K562 (cell line): ENCODE data around the gene SEMA5A. TPM values are rescaled to one million over a fixed set of nuclear protein-coding genes. Genes with fewer than 3 reads are reported as not detected.

ENCODE experiments used
- ATAC-seq: fragments of 200-7000 bp; cut with Tn5 transposase; 3 replicates; pipeline ENCODE4 v1.9.1; 2020; ENCODE audit warnings: moderate library complexity
- BruUV-seq: library from RNA; stranded (reverse); fragments of 400-500 nt; replicated peaks from 2 replicates; lab custom pipeline; 2021; lab: Mats Ljungman, UMichigan
- CTCF ChIA-PET: fragments of 300-600 bp; formaldehyde crosslinking; extraction: SDS; loops from one replicate; lab custom pipeline; 2021; ENCODE audit warnings: low intra/inter-chr PET ratio; lab: Yijun Ruan, JAX
- POLR2A ChIA-PET: fragments of 300-600, 350-650 bp; sonication (Branson Sonifier 250); formaldehyde crosslinking; extraction: SDS; loops from one replicate; lab custom pipeline; 2021; ENCODE audit warnings: antibody characterized with exemption, inconsistent platforms; lab: Yijun Ruan, JAX
- DNase-seq, 4 experiments: peaks; one replicate each; pipeline versions ENCODE4 v3.0.0 to v3.0.0-alpha.2; 2011 to 2018; ENCODE audit warnings: low spot score in 3 of 4, mixed read lengths in 3 of 4; ENCODE audit errors: extremely low read depth in 1 of 4
- FAIRE-seq: peaks from 2 replicates; lab custom pipeline; 2011; peaks lifted over from hg19 to GRCh38; lab: Jason Lieb, UNC
- H2AFZ ChIP-seq: 2 replicates; pipeline ENCODE4 v1.6.0; 2011; ENCODE audit warnings: low read depth, low read length, control low read depth, inconsistent platforms
- H3K27ac ChIP-seq: fragments of 200-600 bp; 3 replicates; pipeline ENCODE4 v1.8.0; 2011; ENCODE audit warnings: low read depth, mild to moderate bottlenecking, control low read depth, inconsistent platforms, low read length, moderate library complexity, mixed read lengths; ENCODE audit errors: extremely low read depth
- H3K27me3 ChIP-seq, 2 experiments: fragments of 300-600 bp in 1 of 2; 2 replicates in 1 of 2; 3 replicates in 1 of 2; pipeline versions ENCODE4 v1.6.0 to v1.8.0; 2011; ENCODE audit warnings: inconsistent platforms in 2 of 2, low read length in 2 of 2, mild to moderate bottlenecking in 1 of 2, mixed read lengths in 1 of 2, moderate library complexity in 1 of 2; ENCODE audit not compliant: control insufficient read depth in 2 of 2, insufficient read depth in 2 of 2
- H3K36me3 ChIP-seq: fragments of 300-600 bp; 3 replicates; pipeline ENCODE4 v1.8.0; 2011; ENCODE audit warnings: mild to moderate bottlenecking, low read length, inconsistent platforms; ENCODE audit not compliant: control insufficient read depth, insufficient read depth
- H3K4me1 ChIP-seq, 2 experiments: fragments of 200-600 bp in 1 of 2; replicated peaks in 1 of 2; 2 replicates in 1 of 2; 3 replicates in 1 of 2; pipeline versions ENCODE4 v1.5.1 to v1.8.0; 2011; ENCODE audit warnings: inconsistent platforms in 2 of 2, low read length in 2 of 2, mild to moderate bottlenecking in 1 of 2, mixed read lengths in 1 of 2, moderate library complexity in 1 of 2; ENCODE audit not compliant: control insufficient read depth in 2 of 2, insufficient read depth in 2 of 2
- H3K4me2 ChIP-seq: 2 replicates; pipeline ENCODE4 v1.6.1; 2011; ENCODE audit warnings: low read length, control low read depth, inconsistent platforms, mixed read lengths; ENCODE audit not compliant: insufficient read depth
- H3K4me3 ChIP-seq: fragments of 200-600 bp; sonication (generic), shearing (Covaris generic); 2 replicates; pipeline ENCODE4 v1.5.1; 2016; ENCODE audit warnings: control low read depth, inconsistent platforms
- H3K79me2 ChIP-seq: fragments of 200-600 bp; 3 replicates; pipeline ENCODE4 v1.8.0; 2011; ENCODE audit warnings: low read length, inconsistent platforms; ENCODE audit not compliant: control insufficient read depth, insufficient read depth
- H3K9ac ChIP-seq, 2 experiments: 2 replicates each; pipeline versions ENCODE4 v1.6.0 to v1.6.1; 2011; ENCODE audit warnings: low read depth in 2 of 2, low read length in 2 of 2, control low read depth in 1 of 2, inconsistent platforms in 1 of 2, mild to moderate bottlenecking in 1 of 2, mixed read lengths in 1 of 2; ENCODE audit not compliant: insufficient read depth in 1 of 2
- H3K9me1 ChIP-seq: one replicate; pipeline ENCODE4 v1.6.0; 2011; ENCODE audit warnings: inconsistent platforms, mild to moderate bottlenecking, low read length, moderate library complexity; ENCODE audit not compliant: control insufficient read depth, insufficient read depth
- H3K9me3 ChIP-seq: replicated peaks from 2 replicates; pipeline ENCODE4 v1.5.1; 2011; ENCODE audit warnings: low read depth, low read length, inconsistent platforms; ENCODE audit not compliant: control insufficient read depth, insufficient read depth
- H4K20me1 ChIP-seq: replicated peaks from 2 replicates; pipeline ENCODE4 v1.6.1; 2011; ENCODE audit warnings: low read length, inconsistent platforms, mixed read lengths; ENCODE audit not compliant: control insufficient read depth, insufficient read depth
- ARID3B ChIP-seq: fragments of 250-450 bp; sonication (Bioruptor Pico); IDR thresholded peaks from 2 replicates; pipeline ENCODE4 v1.4.0; 2020; ENCODE audit warnings: borderline replicate concordance
- CEBPB ChIP-seq: fragments of 450-650 bp; IDR thresholded peaks from 2 replicates; pipeline ENCODE4 v1.6.1; 2016; ENCODE audit warnings: missing genetic modification characterization, missing compliant biosample characterization
- CXXC5 ChIP-seq: fragments of 250-450 bp; sonication (Bioruptor Pico); IDR thresholded peaks from 2 replicates; pipeline ENCODE4 v1.8.0; 2022; ENCODE audit warnings: inconsistent platforms, mild to moderate bottlenecking, moderate library complexity
- FOXA1 ChIP-seq: fragments of 450-650 bp; IDR thresholded peaks from 2 replicates; pipeline ENCODE4 v1.6.1; 2016; ENCODE audit warnings: mild to moderate bottlenecking, borderline replicate concordance
- HDAC1 ChIP-seq, 2 experiments: fragments of 450-650 bp; IDR thresholded peaks; 2 replicates each; pipeline ENCODE4 v1.6.1; 2016 to 2017; ENCODE audit warnings: inconsistent platforms in 1 of 2, mild to moderate bottlenecking in 1 of 2, moderate library complexity in 1 of 2
- KAT7 ChIP-seq: sonication (generic); formaldehyde crosslinking; IDR thresholded peaks from 2 replicates; pipeline ENCODE4 v1.8.0; 2022; ENCODE audit warnings: missing genetic modification reagents, mild to moderate bottlenecking, borderline replicate concordance
- KDM5B ChIP-seq: fragments of 200-600 bp; sonication (generic); IDR thresholded peaks from 2 replicates; pipeline ENCODE4 v1.6.1; 2012; ENCODE audit warnings: low read depth, mild to moderate bottlenecking, moderate library complexity, low read length, control low read depth, inconsistent platforms; ENCODE audit not compliant: insufficient replicate concordance
- LEF1 ChIP-seq: fragments of 450-650 bp; IDR thresholded peaks from 2 replicates; pipeline ENCODE4 v1.6.1; 2016; ENCODE audit warnings: mild to moderate bottlenecking
- MAFK ChIP-seq: IDR thresholded peaks from 2 replicates; pipeline ENCODE4 v1.6.1; 2011; ENCODE audit warnings: low read length, improper control_type of control experiment
- MECOM ChIP-seq: fragments of 250-450 bp; sonication (Bioruptor Pico); IDR thresholded peaks from 2 replicates; pipeline ENCODE4 v1.8.0; 2022; ENCODE audit warnings: inconsistent platforms
- NCOA2 ChIP-seq, 2 experiments: fragments of 450-650 bp; IDR thresholded peaks; 2 replicates each; pipeline ENCODE4 v1.6.1; 2018; ENCODE audit warnings: mild to moderate bottlenecking in 2 of 2, moderate library complexity in 1 of 2; ENCODE audit not compliant: partially characterized antibody in 2 of 2
- NR2C1 ChIP-seq, 2 experiments: fragments of 450-650 bp; IDR thresholded peaks; 2 replicates each; pipeline ENCODE4 v1.6.1; 2017; ENCODE audit warnings: mild to moderate bottlenecking in 2 of 2, antibody characterized with exemption in 1 of 2, inconsistent platforms in 1 of 2, missing compliant biosample characterization in 1 of 2, missing genetic modification characterization in 1 of 2
- SMC3 ChIP-seq: conservative IDR thresholded peaks from 2 replicates; pipeline ENCODE4 v1.6.1; 2011; ENCODE audit warnings: low read depth, low read length, improper control_type of control experiment; ENCODE audit not compliant: insufficient read depth
- SOX6 ChIP-seq: fragments of 450-650 bp; IDR thresholded peaks from 2 replicates; pipeline ENCODE4 v1.6.1; 2014; ENCODE audit warnings: mild to moderate bottlenecking
- ZNF253 ChIP-seq: fragments of 250-450 bp; sonication (Bioruptor Pico); conservative IDR thresholded peaks from 2 replicates; pipeline ENCODE4 v1.6.1; 2021; ENCODE audit warnings: mild to moderate bottlenecking
- ZNF696 ChIP-seq: fragments of 250-450 bp; sonication (Bioruptor Pico); conservative IDR thresholded peaks from 2 replicates; pipeline ENCODE4 v1.4.0; 2020; ENCODE audit warnings: mild to moderate bottlenecking, moderate library complexity
- ZNF780A ChIP-seq: fragments of 250-450 bp; sonication (Bioruptor Pico); IDR thresholded peaks from 2 replicates; pipeline ENCODE4 v1.5.0; 2021; ENCODE audit warnings: mild to moderate bottlenecking
- ZNF830 ChIP-seq: fragments of 250-450 bp; sonication (Bioruptor Pico); IDR thresholded peaks from 2 replicates; pipeline ENCODE4 v1.5.0; 2021; ENCODE audit warnings: mild to moderate bottlenecking
- ZSCAN32 ChIP-seq: fragments of 450-650 bp; formaldehyde crosslinking; IDR thresholded peaks from 2 replicates; pipeline ENCODE4 v1.4.0; 2020; ENCODE audit warnings: mild to moderate bottlenecking, moderate library complexity
- whole genome bisulfite sequencing: fragments of 100-300 bp; shearing (Covaris generic); methylation state at CpG from one replicate; pipeline ENCODE4 v1.1.6; 2016; ENCODE audit warnings: low coverage, mixed read lengths; ENCODE audit not compliant: insufficient coverage; ENCODE audit errors: missing lambda C conversion rate; 5-methylcytosine and 5-hydroxymethylcytosine counted together
- in situ Hi-C: fragments of 300-500 bp; cut with MboI; formaldehyde crosslinking; loops from 4 replicates; pipeline ENCODE4 v1.15.0; 2018; ENCODE audit warnings: inconsistent platforms, mixed read lengths
- intact Hi-C: fragments of 100-400 bp; cut with micrococcal nuclease; formaldehyde crosslinking; loops from 2 replicates; pipeline ENCODE4 v1.14.2; 2022
- polyA plus RNA-seq, 8 experiments: library from polyadenylated mRNA; depleted of rRNA in 4 of 8; stranded (reverse) in 5 of 8; unstranded in 3 of 8; fragments of >200 nt; fragmentation: Nextera tagmentation in 2 of 8; fragmentation: Illumina TruSeq in 1 of 8; extraction: Ambion mirVana in 2 of 8; extraction: Trizol in 1 of 8; gene quantifications; 2 replicates each; pipeline versions ENCODE4 v1.2.1 to v1.2.3, GENCODE V29; 2011 to 2014; ENCODE audit warnings: inconsistent platforms in 1 of 8, missing spikeins in 1 of 8
- total RNA-seq, 7 experiments: library from RNA; depleted of rRNA in 6 of 7; stranded (reverse); fragments of >200 nt in 6 of 7; fragmentation: Illumina TruSeq in 2 of 7; extraction: Trizol in 2 of 7; gene quantifications; 2 replicates each; pipeline versions ENCODE4 v1.2.1 to v1.2.3, GENCODE V29; 2011 to 2021; ENCODE audit warnings: low replicate concordance in 1 of 7
- TF ChIP-seq, protein P1 (sequence below): fragments of 450-650 bp; IDR thresholded peaks from 2 replicates; pipeline ENCODE4 v1.6.1; 2016; ENCODE audit warnings: low read depth, mild to moderate bottlenecking, moderate library complexity

Gene SEMA5A
- total and polyA plus RNA-seq, 9 of the 15 experiments (the other 6 are each of a cell fraction or from before 2014, with no cell fraction given): 0.02 TPM; not detected in 8

DNA sequence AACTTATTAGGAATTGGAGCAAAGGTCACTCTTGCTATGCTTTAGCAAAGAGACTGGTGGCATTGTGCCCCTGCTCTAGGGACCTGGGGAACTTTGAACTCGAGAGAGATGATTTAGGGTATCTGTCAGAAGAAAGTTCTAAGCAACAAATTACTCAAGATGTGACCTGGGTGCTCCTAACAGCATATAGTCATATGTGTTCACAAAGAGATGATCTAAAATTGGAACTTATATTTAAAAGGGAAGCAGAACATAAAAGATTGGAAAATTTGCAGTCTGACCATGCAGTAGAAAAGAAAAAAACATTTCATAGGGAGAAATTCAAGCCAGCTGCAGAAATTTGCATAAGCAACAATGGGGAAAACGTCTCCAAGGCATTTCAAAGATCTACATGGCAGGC is 68.3 kb downstream of the SEMA5A start:
- CTCF ChIA-PET: no interaction called here

More for the DNA sequence above, 68.3 kb downstream of the SEMA5A start:
- Histone ChIP-seq H4K20me1 (no peaks in the 10 kb centered on the region), H3K4me1 (no peaks in the 10 kb centered on the region), H3K9ac (no peak overlapping the region), H2AFZ (no peak overlapping the region), H3K27me3 (no peaks in the 10 kb centered on the region), H3K27ac (no peak overlapping the region), H3K9me3 (no peaks in the 10 kb centered on the region), H3K4me2 (no peak overlapping the region), H3K4me3 (no peak overlapping the region), H3K36me3 (no peaks in the 10 kb centered on the region), H3K9me1 (no peaks in the 10 kb centered on the region), H3K79me2 (no peaks in the 10 kb centered on the region)
- POLR2A ChIA-PET: no interaction called here
- ATAC-seq (no peak), FAIRE-seq (no peak), DNase-seq (no peak)
- TF ChIP-seq NCOA2 (IDR thresholded peaks at IDR 0.05; ENCODE audit: partially characterized antibody in 2 of 2) (no peak), CEBPB (tag) (no peak), CXXC5 (CRISPR knock-in tag) (no peak), KDM5B (no peak), ZNF780A (no peak), ZNF830 (CRISPR knock-in tag) (no peak), SMC3 (no peak), KAT7 (CRISPR knock-in tag) (no peak), ZSCAN32 (CRISPR knock-in tag) (no peak), ARID3B (CRISPR knock-in tag) (no peak), LEF1 (no peak), NR2C1 (IDR thresholded peaks at IDR 0.05) (no peak), NR2C1 (tag; IDR thresholded peaks at IDR 0.05) (no peak), MAFK (no peak), ZNF253 (CRISPR knock-in tag) (no peak), MECOM (no peak), FOXA1 (no peak), ZNF696 (no peak), HDAC1 (IDR thresholded peaks at IDR 0.05) (no peak), SOX6 (no peak)
- TF ChIP-seq, protein P1, sequence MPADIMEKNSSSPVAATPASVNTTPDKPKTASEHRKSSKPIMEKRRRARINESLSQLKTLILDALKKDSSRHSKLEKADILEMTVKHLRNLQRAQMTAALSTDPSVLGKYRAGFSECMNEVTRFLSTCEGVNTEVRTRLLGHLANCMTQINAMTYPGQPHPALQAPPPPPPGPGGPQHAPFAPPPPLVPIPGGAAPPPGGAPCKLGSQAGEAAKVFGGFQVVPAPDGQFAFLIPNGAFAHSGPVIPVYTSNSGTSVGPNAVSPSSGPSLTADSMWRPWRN: no peak
- WGBS: 0% methylated on average over 2 of the region's 2 CpGs
- BruUV-seq: no TSS peak
- intact Hi-C loops: no loop called here
- in situ Hi-C loops: no loop called here
